Tibial nerve (tissue), 4 donors: ENCODE measurements around the gene GRIK4.

Source experiments
- CTCF ChIP-seq, 5 experiments: fragments of 200-600 bp in 3 of 5; fragments of 450-650 bp in 2 of 5; sonication (generic) in 3 of 5; IDR thresholded peaks; one replicate each; pipeline ENCODE4 v1.5.1; 2016 to 2019; ENCODE audit warnings: antibody characterized with exemption in 5 of 5, mild to moderate bottlenecking in 3 of 5, moderate library complexity in 2 of 5
- EP300 ChIP-seq, 2 donors: sonication (generic); formaldehyde crosslinking; IDR thresholded peaks; one replicate each; pipeline ENCODE4 v1.6.1; 2017; ENCODE audit warnings: antibody characterized with exemption in 2 of 2, mild to moderate bottlenecking in 1 of 2
- POLR2A ChIP-seq, 2 donors: fragments of 450-650 bp; IDR thresholded peaks; one replicate each; pipeline ENCODE4 v1.6.1; 2017; ENCODE audit warnings: antibody characterized with exemption in 2 of 2, mild to moderate bottlenecking in 2 of 2, moderate library complexity in 2 of 2

DNA sequence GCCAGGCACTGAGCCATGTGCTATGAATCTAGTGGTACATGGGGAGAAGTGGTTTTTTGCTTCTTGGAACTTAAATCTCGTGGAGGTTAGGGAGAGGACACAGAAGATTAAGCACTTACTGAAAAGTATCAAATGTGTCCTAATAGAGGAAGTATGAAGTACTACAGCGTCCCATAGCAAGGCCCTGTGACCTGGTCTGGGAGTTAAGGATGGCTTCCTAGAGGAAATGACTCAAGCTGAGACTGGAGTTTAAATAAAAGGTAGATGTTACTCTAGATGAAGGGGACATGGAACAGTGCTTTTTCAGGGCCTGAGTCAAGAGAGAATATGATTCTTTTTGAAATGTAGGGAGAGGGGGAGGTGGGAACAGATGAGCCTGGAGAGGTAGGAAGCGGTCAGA is 202.9 kb downstream of the GRIK4 start:
- no peak for TF ChIP-seq CTCF (IDR thresholded peaks at IDR 0.05)
- TF ChIP-seq POLR2A (IDR thresholded peaks at IDR 0.05) = no peak
- TF ChIP-seq EP300 (IDR thresholded peaks at IDR 0.05) = no peak
